Measurements from ENCODE around the gene ZNF79.

ZNF79 gene

DNA sequence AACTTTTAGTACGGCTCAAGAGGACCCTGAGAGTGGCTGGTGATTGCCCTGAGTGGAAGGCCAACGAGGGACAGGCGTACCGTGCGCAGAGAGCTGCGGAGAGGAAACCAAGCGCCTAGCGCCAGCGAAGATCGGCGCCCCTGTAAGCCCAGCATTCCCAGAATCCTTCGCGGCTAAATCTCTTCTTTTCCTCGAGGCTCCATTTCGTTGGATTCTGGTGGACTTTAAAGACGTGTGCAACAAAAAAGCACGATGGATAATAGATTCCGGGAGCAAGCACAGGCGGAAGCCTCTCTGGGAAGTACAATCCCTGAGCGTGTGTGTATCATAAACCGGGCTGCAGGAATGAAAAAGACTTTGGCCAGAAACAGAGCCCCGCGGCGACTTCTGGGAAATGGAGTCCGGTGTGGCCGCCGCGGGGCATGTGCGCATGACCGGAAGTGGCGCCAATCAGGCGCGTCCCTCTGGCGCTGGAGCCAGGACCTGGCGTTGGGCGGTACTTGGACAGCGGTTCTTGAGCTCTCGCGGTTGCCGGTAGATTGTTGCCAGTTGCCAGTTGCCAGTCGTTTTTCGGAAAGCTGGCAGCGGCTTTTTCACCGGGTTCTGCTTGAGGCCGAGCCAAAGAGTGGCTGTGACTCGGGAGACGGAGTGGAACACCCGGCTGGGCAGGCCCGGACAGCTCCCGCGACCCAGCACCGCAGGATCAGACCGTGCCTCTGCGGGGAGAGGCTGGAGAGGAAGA is at the start of gene ZNF79:
ZNF79 (plus strand) TSS at position 449 of the 742 bp plus-strand sequence. CDS start 406 bp downstream, outside the sequence.
- peak; percentile 94 for DNase-seq (ENCODE audit: low spot score)

GRCh38 chr9:127380479-127380878 is 43.7 kb upstream of the ZNF79 start:
- no peak for DNase-seq (ENCODE audit: low spot score)

GRCh38 chr9:127382541-127382940 is 41.6 kb upstream of the ZNF79 start:
- no peak for DNase-seq (ENCODE audit: low spot score)

DNA sequence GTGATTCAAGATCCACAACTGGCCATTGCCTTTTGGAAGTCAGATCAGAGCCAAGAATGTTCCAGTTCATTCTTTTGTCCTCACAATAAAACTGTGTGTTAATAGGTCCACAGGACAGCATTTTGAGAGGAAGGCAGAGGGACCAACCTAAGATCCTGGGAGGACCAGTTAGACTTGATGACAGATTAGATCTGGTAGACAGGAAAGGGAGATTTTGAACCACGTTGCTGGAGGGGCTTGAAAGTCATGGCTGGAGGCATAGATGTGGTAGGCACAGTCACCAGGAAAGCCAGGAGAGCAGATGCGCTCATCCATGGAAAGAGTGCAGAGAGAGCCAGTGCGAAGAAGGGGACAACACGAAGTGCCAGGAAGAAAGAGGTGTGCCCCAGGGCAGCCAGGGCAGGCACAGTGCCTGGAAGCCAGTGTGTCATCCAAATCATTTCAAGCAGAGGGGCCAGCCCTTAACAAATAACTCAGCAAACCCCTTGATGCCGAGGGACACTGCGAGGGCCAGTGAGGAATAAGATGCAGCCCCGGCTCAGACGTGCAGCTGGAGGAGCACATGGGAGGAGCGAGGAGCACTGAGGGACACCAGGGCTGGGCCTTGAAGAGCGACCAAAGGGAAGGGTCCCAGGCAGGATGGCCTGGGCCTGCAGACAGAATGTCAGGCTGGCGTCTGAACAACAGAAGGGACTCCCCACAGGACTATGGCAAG is 40.0 kb upstream of the ZNF79 start:
- no peak for DNase-seq (ENCODE audit: low spot score)

- no peak for DNase-seq (ENCODE audit: low spot score)
These were observed 39.3 kb upstream of the ZNF79 start for GRCh38 chr9:127384901-127385300.

- no peak for DNase-seq (ENCODE audit: low spot score)
These were observed 37.9 kb upstream of the ZNF79 start for GRCh38 chr9:127386249-127386648.

DNA sequence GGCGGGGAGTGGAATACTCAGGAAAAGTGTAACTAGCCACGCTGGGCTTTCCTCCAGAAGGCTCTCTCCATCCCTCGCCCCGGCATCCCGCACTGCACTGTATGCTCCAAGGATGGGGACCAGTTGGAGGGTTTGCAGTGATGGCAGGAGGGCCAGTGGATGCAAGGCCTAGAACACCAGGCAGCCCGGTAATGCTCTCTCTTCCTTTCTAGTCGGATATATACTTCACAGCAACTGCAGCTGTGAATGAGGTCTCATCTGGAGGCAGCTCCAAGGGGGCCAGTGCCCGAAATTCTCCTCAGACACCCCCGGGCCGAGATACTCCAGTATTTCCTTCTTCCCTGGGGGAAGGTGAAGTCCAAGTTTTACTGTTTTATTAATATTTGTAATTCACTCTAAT is 37.2 kb upstream of the ZNF79 start:
- no peak for DNase-seq (ENCODE audit: low spot score)

DNA sequence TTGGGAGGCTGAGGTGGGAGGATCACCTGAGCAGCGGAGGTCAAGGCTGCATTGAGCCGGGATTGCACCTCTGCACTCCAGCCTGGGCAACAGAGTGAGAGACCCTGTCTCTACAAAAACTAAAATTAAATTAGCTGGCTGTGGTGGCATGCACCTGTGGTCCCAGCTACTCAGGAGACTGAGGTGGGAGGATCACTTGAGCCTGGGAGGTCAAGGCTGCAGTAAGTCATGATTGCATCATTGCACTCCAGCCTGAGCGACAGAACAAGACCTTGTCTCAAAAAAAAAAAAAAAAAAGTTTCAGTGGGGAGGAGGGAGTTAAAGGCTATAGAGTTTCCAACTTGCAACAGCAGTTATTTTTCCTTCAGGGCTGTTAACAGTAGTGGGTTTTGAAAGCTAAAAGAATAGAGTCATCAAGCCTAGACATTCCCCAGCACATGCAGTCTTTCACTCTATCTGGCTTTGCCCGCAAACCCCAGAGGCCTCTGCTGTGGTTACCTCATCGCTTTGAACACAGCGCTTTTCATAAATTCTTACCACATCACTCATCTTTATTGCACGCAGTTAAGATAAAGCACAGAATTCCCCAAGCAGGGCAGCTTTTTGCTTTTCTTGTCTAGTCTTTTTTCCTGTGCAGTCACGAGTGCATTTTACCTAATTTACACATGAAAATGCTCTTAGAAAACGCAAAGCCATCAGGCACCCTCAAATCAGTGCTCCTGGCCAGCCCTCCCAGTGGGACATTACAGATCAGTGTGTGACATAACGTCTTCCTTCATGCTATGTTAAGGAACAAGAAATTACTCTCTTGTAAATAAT is 35.9 kb upstream of the ZNF79 start:
- DNase-seq (ENCODE audit: low spot score), result peak; percentile 41

GRCh38 chr9:127388856-127389238 is 35.3 kb upstream of the ZNF79 start:
- DNase-seq (ENCODE audit: low spot score), result no peak

GRCh38 chr9:127389381-127390247 is 34.6 kb upstream of the ZNF79 start:
- no peak for DNase-seq (ENCODE audit: low spot score)

- no peak for DNase-seq (ENCODE audit: low spot score)
These were observed 34.0 kb upstream of the ZNF79 start for GRCh38 chr9:127390248-127390545.

GRCh38 chr9:127390563-127390962 is 33.6 kb upstream of the ZNF79 start:
- DNase-seq (ENCODE audit: low spot score), result no peak

DNA sequence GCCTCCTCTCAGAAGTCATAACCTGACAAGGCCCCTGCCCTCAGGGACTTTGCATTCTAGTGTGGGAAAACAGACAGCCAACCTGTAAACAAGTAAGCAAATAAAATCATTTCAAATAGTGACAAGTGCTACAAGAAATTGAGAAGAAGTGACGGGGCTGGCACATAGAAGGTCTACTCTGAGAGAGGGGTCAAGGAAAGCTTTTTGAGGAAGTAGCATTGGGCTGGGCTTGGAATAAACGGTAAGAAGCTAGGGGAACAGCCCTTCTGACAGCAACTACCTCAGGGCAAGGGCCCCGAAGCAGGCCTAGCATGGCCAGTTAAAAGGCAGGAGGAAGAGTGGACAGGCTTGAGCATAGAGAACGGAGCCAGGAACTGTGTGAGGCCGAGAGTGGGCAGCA is 32.0 kb upstream of the ZNF79 start:
- DNase-seq (ENCODE audit: low spot score), result no peak

DNA sequence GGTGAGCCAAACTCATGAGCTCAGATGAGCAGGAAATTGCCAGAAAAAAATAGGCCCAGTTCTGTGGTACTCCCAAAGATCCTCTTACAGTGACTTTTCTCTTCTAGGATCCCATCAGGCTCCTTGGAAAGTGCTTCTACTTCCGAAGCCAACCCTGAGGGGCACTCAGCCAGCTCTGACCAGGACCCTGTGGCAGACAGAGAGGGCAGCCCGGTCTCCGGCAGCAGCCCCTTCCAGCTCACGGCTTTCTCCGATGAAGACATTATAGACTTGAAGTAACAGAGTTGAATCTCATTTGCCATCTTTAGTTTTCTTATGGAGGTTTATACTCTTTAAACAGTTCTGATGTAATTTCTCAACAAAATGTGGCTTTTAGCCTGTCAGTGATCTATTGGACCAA is 31.2 kb upstream of the ZNF79 start:
- DNase-seq (ENCODE audit: low spot score), result no peak

DNA sequence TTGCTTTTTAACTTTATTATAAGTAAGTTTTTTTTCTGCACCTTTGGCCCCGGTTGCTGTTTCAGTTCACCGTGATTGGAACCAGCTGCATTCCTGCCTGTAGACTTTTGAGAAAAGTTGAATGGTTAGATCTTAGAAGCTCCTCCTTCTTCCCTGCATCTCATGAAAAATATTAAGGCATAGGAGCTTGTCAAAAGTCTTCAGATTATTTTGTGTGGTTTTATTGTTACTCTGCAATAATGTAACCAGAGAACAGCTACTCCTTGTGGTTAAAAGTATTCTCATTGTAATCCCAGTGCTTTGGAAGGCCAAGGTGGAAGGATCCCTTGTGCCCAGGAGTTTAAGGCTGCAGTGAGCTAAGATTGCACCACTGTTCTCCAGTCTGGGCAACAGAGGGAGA is 30.5 kb upstream of the ZNF79 start:
- no peak for DNase-seq (ENCODE audit: low spot score)

- no peak for DNase-seq (ENCODE audit: low spot score)
These were observed 28.5 kb upstream of the ZNF79 start for GRCh38 chr9:127395497-127396252.

- peak; percentile 13 for DNase-seq (ENCODE audit: low spot score)
These were observed 27.9 kb upstream of the ZNF79 start for GRCh38 chr9:127396253-127396807.

GRCh38 chr9:127396808-127397645 is 27.2 kb upstream of the ZNF79 start, which contains the start of gene SLC2A8:
SLC2A8 (plus strand) TSS chr9:127397169; CDS start chr9:127397231, 62 bp downstream.
- peak; percentile 100 for DNase-seq (ENCODE audit: low spot score)

DNA sequence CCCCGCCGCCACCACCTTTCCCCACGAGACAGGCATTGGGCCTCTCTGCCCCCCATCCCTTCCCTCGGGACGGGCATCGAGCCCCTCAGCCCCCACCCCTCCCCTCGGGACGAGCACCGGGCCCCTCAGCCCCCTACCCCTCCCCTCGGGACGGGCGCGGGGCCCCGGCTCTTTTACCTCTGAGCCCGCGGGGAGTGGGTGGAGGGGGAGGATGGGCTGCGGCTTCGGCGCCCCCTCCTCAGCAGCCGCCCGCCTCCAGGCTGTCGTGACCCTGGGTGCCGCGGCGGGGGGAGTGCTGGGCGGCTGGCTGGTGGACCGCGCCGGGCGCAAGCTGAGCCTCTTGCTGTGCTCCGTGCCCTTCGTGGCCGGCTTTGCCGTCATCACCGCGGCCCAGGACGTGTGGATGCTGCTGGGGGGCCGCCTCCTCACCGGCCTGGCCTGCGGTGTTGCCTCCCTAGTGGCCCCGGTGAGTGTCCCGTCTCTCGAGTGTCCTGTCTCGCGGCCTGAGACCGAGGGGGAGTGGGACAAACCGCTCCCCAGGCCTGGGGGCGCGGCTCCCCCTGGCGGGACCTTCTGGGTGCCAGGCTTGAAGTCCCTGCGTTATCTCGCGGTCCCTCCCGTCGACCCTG is 26.4 kb upstream of the ZNF79 start:
- peak; percentile 30 for DNase-seq (ENCODE audit: low spot score)

Data from pons (tissue), 1 donor.